Jurkat, Clone E6-1 (cell line): Measurements from ENCODE around the gene ZNRF3.
A peak's percentile ranks its signal among the peaks of the same experiment; 100 is the strongest.
"Not testable (repeated sequence)": the region's sequence is repeated elsewhere in the genome, so short reads cannot be mapped to it uniquely, and the experiment has no call there.

Source experiments
- DNase-seq: peaks from one replicate; pipeline ENCODE4 v3.0.0-alpha.2; 2011; ENCODE audit warnings: low read depth, low spot score
- H3K4me3 ChIP-seq: 2 replicates; pipeline ENCODE4 v1.5.1; 2011; ENCODE audit warnings: mild to moderate bottlenecking, low read length, control low read depth, moderate library complexity

Gene ZNRF3

GRCh38 chr22:29014773-29015172 lies 131.4 kb downstream of the ZNRF3 start:
- peak; percentile 77 for DNase-seq
- H3K4me3 ChIP-seq: no peak overlapping the region

GRCh38 chr22:29016067-29016938 lies 132.9 kb downstream of the ZNRF3 start:
- DNase-seq: peak; percentile 19
- no peak overlapping the region for H3K4me3 ChIP-seq

GRCh38 chr22:29018293-29019189 lies 135.2 kb downstream of the ZNRF3 start:
- H3K4me3 ChIP-seq: no peak overlapping the region
- no peak for DNase-seq

GRCh38 chr22:29022101-29022817 lies 138.9 kb downstream of the ZNRF3 start:
- H3K4me3 ChIP-seq: no peak overlapping the region
- DNase-seq: no peak

- no peak overlapping the region for H3K4me3 ChIP-seq
- no peak for DNase-seq
Measured at GRCh38 chr22:29023172-29023796, 139.9 kb downstream of the ZNRF3 start.

GRCh38 chr22:29026579-29026978 lies 143.2 kb downstream of the ZNRF3 start:
- DNase-seq: no peak
- no peak overlapping the region for H3K4me3 ChIP-seq

GRCh38 chr22:29028468-29028867 lies 145.1 kb downstream of the ZNRF3 start:
- no peak for DNase-seq

GRCh38 chr22:29029202-29030000 lies 146.0 kb downstream of the ZNRF3 start:
- DNase-seq: no peak

More at GRCh38 chr22:29028468-29028867, 145.1 kb downstream of the ZNRF3 start:
- no peak overlapping the region for H3K4me3 ChIP-seq

GRCh38 chr22:29030016-29030617 lies 146.7 kb downstream of the ZNRF3 start:
- H3K4me3 ChIP-seq: no peak overlapping the region
- DNase-seq: no peak

More at GRCh38 chr22:29029202-29030000, 146.0 kb downstream of the ZNRF3 start:
- H3K4me3 ChIP-seq: no peak overlapping the region

GRCh38 chr22:29030618-29031226 lies 147.3 kb downstream of the ZNRF3 start:
- no peak overlapping the region for H3K4me3 ChIP-seq
- no peak for DNase-seq

- DNase-seq: no peak
- no peak overlapping the region for H3K4me3 ChIP-seq
Measured at GRCh38 chr22:29031227-29032011, 148.0 kb downstream of the ZNRF3 start.

- no peak overlapping the region for H3K4me3 ChIP-seq
- DNase-seq: no peak
Measured at GRCh38 chr22:29032014-29032475, 148.7 kb downstream of the ZNRF3 start.

GRCh38 chr22:29032584-29032983 lies 149.2 kb downstream of the ZNRF3 start:
- DNase-seq: no peak
- H3K4me3 ChIP-seq: no peak overlapping the region

GRCh38 chr22:29037340-29037932 lies 154.1 kb downstream of the ZNRF3 start:
- no peak overlapping the region for H3K4me3 ChIP-seq
- no peak for DNase-seq

GRCh38 chr22:29039148-29039547 lies 155.8 kb downstream of the ZNRF3 start:
- no peak overlapping the region for H3K4me3 ChIP-seq
- DNase-seq: no peak

GRCh38 chr22:29039684-29040083 lies 156.3 kb downstream of the ZNRF3 start:
- not testable (repeated sequence) for H3K4me3 ChIP-seq, DNase-seq
